Measurements from ENCODE around the gene PHYHD1. TPM values are rescaled to one million over a fixed set of nuclear protein-coding genes. Genes with fewer than 3 reads are reported as not detected.

PHYHD1 gene
- total and polyA plus RNA-seq, 10 of the 15 experiments (the other 5 are each of a cell fraction or from before 2014, with no cell fraction given) = 0.09 to 0.17 TPM; not detected in 8

DNA sequence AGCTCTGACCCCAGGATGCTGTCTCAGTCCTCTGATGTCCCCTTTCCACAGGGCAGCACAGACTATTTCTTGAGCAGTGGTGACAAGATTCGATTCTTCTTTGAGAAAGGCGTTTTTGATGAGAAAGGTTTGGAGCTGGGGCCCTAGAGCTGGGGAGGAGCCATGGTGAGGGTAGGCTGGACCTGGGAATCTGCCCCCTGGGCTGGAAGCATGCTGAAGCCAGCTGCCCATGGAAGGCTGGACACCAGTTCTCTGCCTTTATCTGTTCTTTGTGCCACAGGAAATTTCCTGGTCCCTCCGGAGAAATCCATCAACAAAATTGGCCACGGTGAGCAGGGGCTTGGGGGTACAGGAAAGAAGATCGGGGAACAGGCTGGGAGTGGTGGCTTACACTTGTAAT, 12.9 kb downstream of the PHYHD1 start (continued):
- TF ChIP-seq, protein P1, sequence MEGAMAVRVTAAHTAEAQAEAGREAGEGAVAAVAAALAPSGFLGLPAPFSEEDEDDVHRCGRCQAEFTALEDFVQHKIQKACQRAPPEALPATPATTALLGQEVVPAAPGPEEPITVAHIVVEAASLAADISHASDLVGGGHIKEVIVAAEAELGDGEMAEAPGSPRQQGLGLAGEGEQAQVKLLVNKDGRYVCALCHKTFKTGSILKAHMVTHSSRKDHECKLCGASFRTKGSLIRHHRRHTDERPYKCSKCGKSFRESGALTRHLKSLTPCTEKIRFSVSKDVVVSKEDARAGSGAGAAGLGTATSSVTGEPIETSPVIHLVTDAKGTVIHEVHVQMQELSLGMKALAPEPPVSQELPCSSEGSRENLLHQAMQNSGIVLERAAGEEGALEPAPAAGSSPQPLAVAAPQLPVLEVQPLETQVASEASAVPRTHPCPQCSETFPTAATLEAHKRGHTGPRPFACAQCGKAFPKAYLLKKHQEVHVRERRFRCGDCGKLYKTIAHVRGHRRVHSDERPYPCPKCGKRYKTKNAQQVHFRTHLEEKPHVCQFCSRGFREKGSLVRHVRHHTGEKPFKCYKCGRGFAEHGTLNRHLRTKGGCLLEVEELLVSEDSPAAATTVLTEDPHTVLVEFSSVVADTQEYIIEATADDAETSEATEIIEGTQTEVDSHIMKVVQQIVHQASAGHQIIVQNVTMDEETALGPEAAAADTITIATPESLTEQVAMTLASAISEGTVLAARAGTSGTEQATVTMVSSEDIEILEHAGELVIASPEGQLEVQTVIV (IDR thresholded peaks at IDR 0.05; ENCODE audit: borderline replicate concordance, partially characterized antibody) = no peak
- no peak for TF ChIP-seq ETV6 (conservative IDR thresholded peaks at IDR 0.05 in 1 of 2, IDR thresholded peaks at IDR 0.05 in 1 of 2; ENCODE audit: borderline replicate concordance in 1 of 2, low read depth in 1 of 2)
- no peak for TF ChIP-seq NFXL1 (IDR thresholded peaks at IDR 0.05; ENCODE audit: borderline replicate concordance)

DNA sequence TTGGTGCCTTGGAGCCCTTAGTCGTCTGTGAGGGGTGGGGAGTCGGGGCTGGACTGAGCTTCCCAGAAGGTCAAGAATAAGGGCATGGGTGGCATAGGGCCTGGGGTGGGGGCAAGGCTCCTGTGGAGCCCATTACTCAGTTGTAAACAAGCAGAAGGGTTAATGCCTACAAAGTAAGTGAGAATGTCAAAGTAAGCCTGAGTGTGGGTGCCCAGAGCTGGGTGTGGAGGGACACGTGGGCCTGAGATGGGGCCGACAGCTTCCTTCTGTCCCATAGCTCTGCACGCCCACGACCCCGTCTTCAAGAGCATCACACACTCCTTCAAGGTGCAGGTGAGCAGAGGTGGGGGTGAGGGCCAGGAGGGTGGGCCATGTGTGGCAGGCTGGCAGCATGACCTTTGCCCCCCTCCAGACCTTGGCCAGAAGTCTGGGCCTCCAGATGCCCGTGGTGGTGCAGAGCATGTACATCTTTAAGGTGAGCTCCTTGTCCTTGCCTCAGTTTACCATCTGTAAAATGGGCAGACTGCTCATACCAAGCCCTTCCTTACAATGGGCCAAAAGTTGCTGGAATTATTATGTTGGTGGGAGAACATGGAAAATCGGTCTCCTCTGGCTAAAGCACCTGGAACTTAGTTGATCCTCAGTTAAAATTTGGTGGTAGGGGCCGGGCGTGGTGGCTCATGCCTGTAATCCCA, 15.5 kb downstream of the PHYHD1 start:
- ChIA-PET RAD21 (ENCODE audit: unreplicated experiment) (no interaction called here), SMC1A (ENCODE audit: uncharacterized antibody, unreplicated experiment) (no interaction called here), POLR2A (interaction anchor here (0.5 to 0.7 kb wide), 2 partner anchors 94 to 202 kb away, joined by 3 to 10 read pairs; no protein-coding TSS in a partner anchor), CTCF (interaction anchor here (0.6 to 1.4 kb wide), 3 partner anchors 8 to 737 kb away, joined by 3 to 9 read pairs (median 4); no protein-coding TSS in a partner anchor)
- in situ Hi-C loops (cut with MboI) (no loop called here), intact Hi-C loops (cut with micrococcal nuclease; ENCODE audit: unreplicated experiment) (no loop called here)
- DNase-seq (ENCODE audit: low read depth, low spot score) (no peak), FAIRE-seq (no peak), ATAC-seq (no peak)
- Histone ChIP-seq H3K27ac (ENCODE audit: control insufficient read depth, insufficient read depth) (no peak overlapping the region), H3K4me2 (ENCODE audit: control insufficient read depth, insufficient read depth) (no peak overlapping the region), H3K79me2 (ENCODE audit: control insufficient read depth, insufficient read depth, low read length) (no peaks in the 10 kb centered on the region), H3K4me1 (ENCODE audit: control insufficient read depth, insufficient read depth, low read length) (no peaks in the 10 kb centered on the region), H2AFZ (ENCODE audit: control insufficient read depth, low read depth, low read length) (no peak overlapping the region), H3K27me3 (replicated peaks in 1 of 2; ENCODE audit: control insufficient read depth in 2 of 2, insufficient read depth in 2 of 2, low read length in 1 of 2) (no peaks in the 10 kb centered on the region), H3K36me3 (ENCODE audit: control insufficient read depth in 2 of 2, insufficient read depth in 2 of 2, low read length in 1 of 2) (no peaks in the 10 kb centered on the region), H3K4me3 (no peak overlapping the region), H3K9ac (ENCODE audit: control insufficient read depth, insufficient read depth, low read length) (no peak overlapping the region), H4K20me1 (ENCODE audit: control insufficient read depth, insufficient read depth) (no peaks in the 10 kb centered on the region), H3K9me3 (replicated peaks; ENCODE audit: control insufficient read depth, insufficient read depth, low read length) (no peaks in the 10 kb centered on the region)
- no TSS peak for BruUV-seq (replicated peaks)
- TF ChIP-seq DPF2 (IDR thresholded peaks at IDR 0.05) (no peak), CBX5 (IDR thresholded peaks at IDR 0.05; ENCODE audit: low read depth) (no peak), POLR2AphosphoS5 (IDR thresholded peaks at IDR 0.05; ENCODE audit: low read length) (no peak), ZNF24 (IDR thresholded peaks at IDR 0.05) (no peak), IKZF1 (conservative IDR thresholded peaks at IDR 0.05) (no peak), HDAC6 (IDR thresholded peaks at IDR 0.05; ENCODE audit: unreplicated experiment) (no peak)
- WGBS (ENCODE audit: insufficient coverage, insufficient replicate concordance, low lambda C conversion rate, missing lambda C conversion rate) = 27% methylated on average over 11 of the region's 11 CpGs
